MG63 (cell line): Measurements from ENCODE around the gene SSX7. TPM values are rescaled to one million over a fixed set of nuclear protein-coding genes. Genes with fewer than 3 reads are reported as not detected.
A peak's percentile ranks its signal among the peaks of the same experiment; 100 is the strongest.
"Not testable (repeated sequence)": the region's sequence is repeated elsewhere in the genome, so short reads cannot be mapped to it uniquely, and the experiment has no call there.

Experiments
- DNase-seq: peaks from one replicate; pipeline ENCODE4 v3.0.0-alpha.2; 2020
- H3K27me3 ChIP-seq: fragments of 250-450 bp; sonication (Bioruptor Pico); 2 replicates; pipeline ENCODE4 v1.5.1; 2020; ENCODE audit warnings: mild to moderate bottlenecking, moderate library complexity
- H3K36me3 ChIP-seq: fragments of 250-450 bp; sonication (Bioruptor Pico); 2 replicates; pipeline ENCODE4 v1.5.1; 2020; ENCODE audit warnings: mild to moderate bottlenecking, moderate library complexity
- H3K4me3 ChIP-seq: fragments of 250-450 bp; sonication (Bioruptor Pico); 2 replicates; pipeline ENCODE4 v1.5.1; 2020; ENCODE audit warnings: mild to moderate bottlenecking, moderate library complexity
- H3K9me3 ChIP-seq: fragments of 250-450 bp; sonication (Bioruptor Pico); 2 replicates; pipeline ENCODE4 v1.5.1; 2020; ENCODE audit warnings: mild to moderate bottlenecking, moderate library complexity
- total RNA-seq: library from RNA; depleted of rRNA; stranded (reverse); fragments of >200 nt; shearing (Covaris generic); gene quantifications from 2 replicates; pipeline ENCODE4 v1.2.3, GENCODE V29; 2014; ENCODE audit warnings: low replicate concordance; rRNA removed

Gene SSX7
- total RNA-seq = not detected in 2 replicates

DNA sequence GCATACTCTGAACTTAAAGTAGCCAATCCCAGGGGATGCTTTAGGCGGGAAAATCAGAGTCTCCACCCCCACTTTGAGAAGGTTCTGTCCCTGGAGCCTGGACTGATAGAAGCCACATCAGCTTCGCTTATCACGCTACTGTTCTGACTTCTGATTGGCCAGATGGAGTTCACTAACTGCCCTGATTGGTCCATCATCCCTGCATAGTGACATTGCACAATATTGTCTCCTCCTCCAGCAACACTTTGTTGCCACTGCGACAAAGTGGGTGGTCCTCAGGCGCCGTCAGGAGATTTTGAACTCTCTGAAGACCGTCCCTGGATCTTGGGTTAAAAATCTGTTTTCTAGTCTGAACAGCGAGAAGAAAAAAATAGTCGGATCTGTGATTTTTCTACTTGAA is at the start of gene SSX7:
Gene SSX7, minus strand, starts transcription at position 101 of the 400 bp plus-strand sequence. CDS start 1,428 bp downstream, outside the sequence.
- not testable (repeated sequence) for H3K27me3 ChIP-seq, DNase-seq, H3K4me3 ChIP-seq, H3K9me3 ChIP-seq, H3K36me3 ChIP-seq

DNA sequence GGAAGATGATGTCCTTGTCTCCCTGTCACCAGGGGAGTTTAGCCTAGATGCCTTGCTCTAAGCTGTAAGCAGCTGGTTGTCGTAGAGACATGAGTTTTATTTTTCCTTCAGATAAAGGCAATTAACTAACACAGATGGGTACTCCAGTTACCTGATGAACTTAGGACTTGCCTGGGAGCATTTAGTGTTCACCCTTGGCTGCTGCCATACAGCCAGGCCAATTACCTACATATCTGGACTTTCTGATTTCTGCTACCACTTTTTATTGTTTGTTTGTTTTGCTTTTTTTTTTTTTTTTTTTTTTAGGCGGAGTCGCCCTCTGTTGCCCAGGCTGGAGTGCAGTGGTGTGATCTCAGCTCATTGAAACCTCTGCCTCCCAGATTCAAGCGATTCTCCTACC is 37.3 kb upstream of the SSX7 start:
- H3K27me3 ChIP-seq, DNase-seq, H3K36me3 ChIP-seq, H3K9me3 ChIP-seq, H3K4me3 ChIP-seq: not testable (repeated sequence)

- H3K27me3 ChIP-seq, DNase-seq, H3K9me3 ChIP-seq, H3K4me3 ChIP-seq, H3K36me3 ChIP-seq: not testable (repeated sequence)
These were observed 7.5 kb upstream of the SSX7 start for GRCh38 chrX:52662218-52662617.

DNA sequence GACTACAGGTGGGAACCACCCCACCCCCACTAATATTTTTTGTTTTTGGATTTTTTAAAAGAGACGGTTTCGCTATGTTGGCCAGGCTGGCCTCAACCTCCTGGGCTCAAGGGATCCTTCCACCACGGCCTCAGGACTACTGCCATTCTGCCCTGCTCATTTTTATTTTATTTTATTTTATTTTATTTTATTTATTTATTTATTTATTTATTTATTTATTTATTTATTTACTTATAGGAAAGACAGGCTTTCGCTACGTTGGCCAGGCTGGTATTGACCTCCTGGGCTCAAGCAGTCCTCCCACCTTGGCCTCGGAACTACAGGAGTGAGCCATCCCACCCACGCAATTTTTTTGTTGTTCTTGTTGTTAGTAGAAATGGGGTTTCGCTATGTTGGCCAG is 775 bp upstream of the SSX7 start:
- H3K36me3 ChIP-seq, H3K27me3 ChIP-seq, H3K4me3 ChIP-seq, H3K9me3 ChIP-seq, DNase-seq: not testable (repeated sequence)

GRCh38 chrX:52650676-52651075 is 4.0 kb downstream of the SSX7 start:
- DNase-seq, H3K9me3 ChIP-seq, H3K36me3 ChIP-seq, H3K4me3 ChIP-seq, H3K27me3 ChIP-seq: not testable (repeated sequence)

GRCh38 chrX:52648956-52649355 is 5.7 kb downstream of the SSX7 start:
- DNase-seq, H3K27me3 ChIP-seq, H3K9me3 ChIP-seq, H3K36me3 ChIP-seq, H3K4me3 ChIP-seq: not testable (repeated sequence)

- not testable (repeated sequence) for DNase-seq, H3K9me3 ChIP-seq, H3K27me3 ChIP-seq, H3K4me3 ChIP-seq, H3K36me3 ChIP-seq
These were observed 26.2 kb downstream of the SSX7 start for GRCh38 chrX:52628483-52628882.

GRCh38 chrX:52620661-52621060 is 34.0 kb downstream of the SSX7 start:
- not testable (repeated sequence) for DNase-seq, H3K9me3 ChIP-seq, H3K27me3 ChIP-seq, H3K36me3 ChIP-seq, H3K4me3 ChIP-seq

DNA sequence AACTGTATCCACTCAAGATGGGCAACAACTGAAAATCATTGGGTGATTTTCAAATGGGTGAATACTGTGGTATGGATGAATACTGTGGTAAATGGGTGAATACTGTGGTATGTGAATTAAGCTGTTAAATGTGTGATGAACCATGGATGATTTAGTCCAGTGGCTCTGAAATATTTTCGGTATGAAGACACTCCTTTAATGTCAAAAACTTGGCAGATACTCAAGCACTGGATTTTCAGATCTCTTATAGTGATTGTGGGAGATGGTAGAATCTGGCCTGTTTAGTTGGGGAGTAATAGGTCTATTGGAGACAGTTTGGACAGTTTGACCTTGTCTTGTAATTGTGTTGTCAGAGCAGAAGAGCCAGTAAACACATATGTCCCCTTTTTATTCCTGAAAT is 45.7 kb downstream of the SSX7 start:
- DNase-seq = no peak
- Histone ChIP-seq H3K9me3 (no peaks in the 10 kb centered on the region), H3K36me3 (no peaks in the 10 kb centered on the region), H3K27me3 (no peaks in the 10 kb centered on the region), H3K4me3 (no peak overlapping the region)

DNA sequence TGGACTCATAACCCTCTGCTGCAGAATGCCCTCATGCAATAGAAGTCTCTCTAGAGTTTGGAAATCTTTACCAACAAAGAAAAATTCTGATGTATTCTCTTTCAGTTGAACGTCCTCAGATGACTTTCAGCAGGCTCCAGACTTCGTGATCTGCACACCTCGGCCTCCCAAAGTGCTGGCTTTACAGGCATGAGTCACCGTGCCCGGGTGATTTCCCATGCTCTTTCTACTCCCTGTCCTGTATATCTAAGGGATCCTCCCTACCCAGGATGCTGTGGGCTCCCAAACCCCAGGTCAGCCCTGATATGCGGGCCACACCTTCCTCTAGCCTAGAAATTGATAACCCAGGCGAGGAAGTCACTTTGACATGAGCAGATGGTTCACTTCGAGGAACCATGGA is 51.5 kb downstream of the SSX7 start:
- peak; percentile 2 for DNase-seq
- not testable (repeated sequence) for H3K36me3 ChIP-seq, H3K4me3 ChIP-seq, H3K27me3 ChIP-seq, H3K9me3 ChIP-seq

- no peaks in the 10 kb centered on the region for H3K27me3 ChIP-seq
- no peaks in the 10 kb centered on the region for H3K36me3 ChIP-seq
- DNase-seq = no peak
- no peaks in the 10 kb centered on the region for H3K9me3 ChIP-seq
- no peak overlapping the region for H3K4me3 ChIP-seq
These were observed 55.8 kb downstream of the SSX7 start for GRCh38 chrX:52598886-52599285.

- no peak for DNase-seq
- Histone ChIP-seq H3K4me3 (no peak overlapping the region), H3K36me3 (no peaks in the 10 kb centered on the region), H3K9me3 (no peaks in the 10 kb centered on the region), H3K27me3 (no peaks in the 10 kb centered on the region)
These were observed 60.0 kb downstream of the SSX7 start for GRCh38 chrX:52594658-52595057.

Other genes starting within 250 kb of the SSX7 start
- gene XAGE1A, start 159.1 kb downstream of the SSX7 start, total RNA-seq = not detected in 2 replicates
- gene XAGE1B, start 137.8 kb downstream of the SSX7 start, total RNA-seq = not detected in 2 replicates
- not detected in 2 replicates for gene SSX2, start 52.3 kb upstream of the SSX7 start, total RNA-seq
- not detected in 2 replicates for gene SSX2B, start 96.4 kb upstream of the SSX7 start, total RNA-seq
- gene SPANXN5, start 142.5 kb upstream of the SSX7 start, total RNA-seq = not detected in 2 replicates
- gene XAGE5, start 156.4 kb upstream of the SSX7 start, total RNA-seq = not detected in 2 replicates
- not detected in 2 replicates for gene XAGE3, start 213.2 kb upstream of the SSX7 start, total RNA-seq
- 4.6 and 24.9 TPM in 2 replicates for gene FAM156B, start 242.4 kb upstream of the SSX7 start, total RNA-seq